Measurements from ENCODE around the gene OR4K15.

DNA sequence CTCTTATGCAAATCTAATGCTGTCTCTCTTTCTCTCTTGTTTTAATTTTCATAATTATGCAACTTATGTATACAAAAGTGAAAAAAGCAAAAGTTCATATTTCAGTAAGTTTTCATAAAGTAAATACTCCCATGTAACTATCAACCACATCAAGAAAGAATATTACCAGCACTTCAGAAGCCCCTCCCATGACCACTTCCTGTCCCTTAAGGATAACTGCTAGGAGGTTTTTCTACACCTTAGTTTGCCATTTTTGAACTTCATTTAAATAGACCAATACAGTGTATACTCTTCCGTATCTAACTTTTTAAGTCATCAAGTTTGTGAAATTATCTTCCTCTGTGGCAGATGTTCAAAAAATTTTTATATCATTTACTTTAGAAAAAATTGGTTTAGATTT is 547 bp upstream of the OR4K15 start:
- TF ChIP-seq, protein P1, sequence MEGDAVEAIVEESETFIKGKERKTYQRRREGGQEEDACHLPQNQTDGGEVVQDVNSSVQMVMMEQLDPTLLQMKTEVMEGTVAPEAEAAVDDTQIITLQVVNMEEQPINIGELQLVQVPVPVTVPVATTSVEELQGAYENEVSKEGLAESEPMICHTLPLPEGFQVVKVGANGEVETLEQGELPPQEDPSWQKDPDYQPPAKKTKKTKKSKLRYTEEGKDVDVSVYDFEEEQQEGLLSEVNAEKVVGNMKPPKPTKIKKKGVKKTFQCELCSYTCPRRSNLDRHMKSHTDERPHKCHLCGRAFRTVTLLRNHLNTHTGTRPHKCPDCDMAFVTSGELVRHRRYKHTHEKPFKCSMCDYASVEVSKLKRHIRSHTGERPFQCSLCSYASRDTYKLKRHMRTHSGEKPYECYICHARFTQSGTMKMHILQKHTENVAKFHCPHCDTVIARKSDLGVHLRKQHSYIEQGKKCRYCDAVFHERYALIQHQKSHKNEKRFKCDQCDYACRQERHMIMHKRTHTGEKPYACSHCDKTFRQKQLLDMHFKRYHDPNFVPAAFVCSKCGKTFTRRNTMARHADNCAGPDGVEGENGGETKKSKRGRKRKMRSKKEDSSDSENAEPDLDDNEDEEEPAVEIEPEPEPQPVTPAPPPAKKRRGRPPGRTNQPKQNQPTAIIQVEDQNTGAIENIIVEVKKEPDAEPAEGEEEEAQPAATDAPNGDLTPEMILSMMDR (IDR thresholded peaks at IDR 0.05 in 2 of 3, conservative IDR thresholded peaks at IDR 0.05 in 1 of 3; ENCODE audit: borderline replicate concordance in 1 of 3, insufficient read depth in 1 of 3, low read depth in 2 of 3, low read length in 2 of 3): no peak
- TF ChIP-seq POLR2A (IDR thresholded peaks at IDR 0.05; ENCODE audit: borderline replicate concordance, extremely low read depth, insufficient read depth, insufficient read length) (no peak), SRF (IDR thresholded peaks at IDR 0.05; ENCODE audit: low read depth) (no peak), REST (IDR thresholded peaks at IDR 0.05; ENCODE audit: low read depth) (no peak), EZH2 (IDR thresholded peaks at IDR 0.05) (no peak), YY1 (IDR thresholded peaks at IDR 0.05; ENCODE audit: extremely low read depth, insufficient replicate concordance, low read depth, low read length) (no peak), POLR2AphosphoS5 (IDR thresholded peaks at IDR 0.05; ENCODE audit: low read depth, low read length) (no peak), JUND (IDR thresholded peaks at IDR 0.05) (no peak), RAD21 (IDR thresholded peaks at IDR 0.05; ENCODE audit: low read depth) (no peak), ZNF274 (IDR thresholded peaks at IDR 0.05; ENCODE audit: low read depth, low read length) (no peak)
